Measurements from ENCODE around the gene FAM76B.

The FAM76B gene

GRCh38 chr11:95728094-95728493, 61.5 kb downstream of the FAM76B start:
- no peak for DNase-seq

- DNase-seq, result no peak
Measured at GRCh38 chr11:95727620-95728019, 62.0 kb downstream of the FAM76B start.

GRCh38 chr11:95727111-95727510, 62.5 kb downstream of the FAM76B start:
- DNase-seq, result no peak

- no peak for DNase-seq
Measured at GRCh38 chr11:95725196-95725595, 64.4 kb downstream of the FAM76B start.

- no peak for DNase-seq
Measured at GRCh38 chr11:95723361-95723942, 66.1 kb downstream of the FAM76B start.

- no peak for DNase-seq
Measured at GRCh38 chr11:95720195-95720594, 69.4 kb downstream of the FAM76B start.

Measured in retina (tissue), 1 donor.